Measurements from ENCODE around the gene HDAC4.

GRCh38 chr2:239244625-239245024 lies 156.2 kb downstream of the HDAC4 start:
- TF ChIP-seq CTCF (IDR thresholded peaks at IDR 0.05) (no peak), POLR2A (IDR thresholded peaks at IDR 0.05) (no peak), POLR2AphosphoS5 (IDR thresholded peaks at IDR 0.05; ENCODE audit: insufficient read depth in 1 of 2, low read depth in 1 of 2) (no peak)
